Effector memory CD4-positive, alpha-beta T cell (primary cell): ENCODE data around the gene XNDC1N.
"Not testable (repeated sequence)": the region's sequence is repeated elsewhere in the genome, so short reads cannot be mapped to it uniquely, and the experiment has no call there.

Experiments
- DNase-seq, 3 donors: peaks; one replicate each; pipeline ENCODE4 v3.0.0-alpha.2; 2020
- H3K27ac ChIP-seq: 2 replicates; pipeline ENCODE4 v1.7.0; 2013; ENCODE audit warnings: mild to moderate bottlenecking, low read length, moderate library complexity; ENCODE audit not compliant: insufficient read depth, poor library complexity, severe bottlenecking
- H3K27me3 ChIP-seq: replicated peaks from 2 replicates; pipeline ENCODE4 v1.7.0; 2013; ENCODE audit warnings: mild to moderate bottlenecking, low read length; ENCODE audit not compliant: insufficient read depth, control insufficient read depth, poor library complexity, severe bottlenecking
- H3K36me3 ChIP-seq: 2 replicates; pipeline ENCODE4 v1.7.0; 2013; ENCODE audit warnings: mild to moderate bottlenecking, low read length, moderate library complexity; ENCODE audit not compliant: control insufficient read depth, insufficient read depth
- H3K4me1 ChIP-seq: 2 replicates; pipeline ENCODE4 v1.7.0; 2013; ENCODE audit warnings: low read length, mild to moderate bottlenecking; ENCODE audit not compliant: control insufficient read depth, insufficient read depth, poor library complexity, severe bottlenecking
- H3K4me3 ChIP-seq: 2 replicates; pipeline ENCODE4 v1.7.0; 2013; ENCODE audit warnings: low read length, low read depth, mild to moderate bottlenecking; ENCODE audit not compliant: insufficient read depth, poor library complexity, severe bottlenecking
- H3K9me3 ChIP-seq: 2 replicates; pipeline ENCODE4 v1.7.0; 2013; ENCODE audit warnings: mild to moderate bottlenecking, low read length, moderate library complexity; ENCODE audit not compliant: control insufficient read depth

The XNDC1N gene

GRCh38 chr11:71933141-71933933 lies 4.9 kb upstream of the XNDC1N start:
- DNase-seq = no peak

GRCh38 chr11:71931245-71931602 lies 2.8 kb upstream of the XNDC1N start:
- no peaks in the 10 kb centered on the region for H3K27me3 ChIP-seq
- H3K4me3 ChIP-seq = no peak overlapping the region
- H3K4me1 ChIP-seq = peaks cover 10% of the 10 kb centered on the region
- no peaks in the 10 kb centered on the region for H3K36me3 ChIP-seq
- H3K27ac ChIP-seq = no peak overlapping the region
- no peak for DNase-seq
- no peaks in the 10 kb centered on the region for H3K9me3 ChIP-seq

More at GRCh38 chr11:71933141-71933933, 4.9 kb upstream of the XNDC1N start:
- no peaks in the 10 kb centered on the region for H3K27me3 ChIP-seq
- H3K4me1 ChIP-seq = peaks cover 3% of the 10 kb centered on the region
- H3K9me3 ChIP-seq = no peaks in the 10 kb centered on the region
- no peak overlapping the region for H3K4me3 ChIP-seq
- no peaks in the 10 kb centered on the region for H3K36me3 ChIP-seq
- no peak overlapping the region for H3K27ac ChIP-seq

GRCh38 chr11:71930556-71931244 lies 2.3 kb upstream of the XNDC1N start:
- H3K4me1 ChIP-seq = peaks cover 10% of the 10 kb centered on the region
- no peaks in the 10 kb centered on the region for H3K36me3 ChIP-seq
- no peak overlapping the region for H3K4me3 ChIP-seq
- no peaks in the 10 kb centered on the region for H3K27me3 ChIP-seq
- no peak for DNase-seq
- no peaks in the 10 kb centered on the region for H3K9me3 ChIP-seq
- no peak overlapping the region for H3K27ac ChIP-seq

- Histone ChIP-seq H3K9me3 (no peaks in the 10 kb centered on the region), H3K36me3 (no peaks in the 10 kb centered on the region), H3K27ac (peak overlapping the region; percentile 30), H3K4me3 (peak overlapping the region; percentile 97), H3K27me3 (no peaks in the 10 kb centered on the region), H3K4me1 (peaks cover 10% of the 10 kb centered on the region)
- no peak for DNase-seq
Observed at GRCh38 chr11:71929491-71929890, 1.1 kb upstream of the XNDC1N start.

DNA sequence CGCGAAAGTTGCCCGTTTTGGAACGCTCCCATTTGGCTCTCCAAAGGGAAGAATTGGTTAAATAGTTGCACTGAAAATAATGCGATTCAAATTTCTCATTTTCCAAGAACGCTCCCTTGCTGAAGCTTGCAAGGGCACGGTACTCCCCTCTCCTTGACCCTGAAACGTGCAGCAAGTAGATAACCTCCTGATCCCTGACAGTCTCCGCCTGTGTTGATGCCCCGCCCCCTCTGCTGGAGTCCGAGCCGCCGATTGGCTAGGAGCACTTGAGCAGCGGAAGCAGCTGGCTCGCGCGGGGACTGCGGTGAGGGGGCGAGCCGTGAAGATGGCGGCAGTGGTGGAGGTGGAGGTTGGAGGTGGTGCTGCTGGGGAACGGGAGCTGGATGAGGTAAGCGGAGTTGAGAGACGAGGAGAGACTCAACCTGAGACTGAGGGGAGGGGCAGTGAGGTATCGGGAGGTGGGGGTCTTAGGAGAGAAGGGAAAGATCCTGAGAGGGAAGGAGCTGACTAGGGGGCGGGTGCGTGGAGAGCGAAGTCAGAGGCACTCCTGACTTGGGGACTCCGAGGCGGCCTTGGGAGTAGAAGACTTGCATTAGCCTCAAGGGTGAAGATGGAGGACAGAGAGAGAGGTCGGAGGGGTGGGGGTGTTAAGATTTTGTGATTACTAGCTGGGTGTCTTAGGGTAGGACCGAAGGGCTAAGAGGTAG lies 496 bp upstream of the XNDC1N start, which contains the start of gene RNF121:
RNF121 (plus strand) TSS at position 310 of the 707 bp plus-strand sequence; CDS start at position 326, 16 bp downstream.
- Histone ChIP-seq H3K4me1 (peaks cover 10% of the 10 kb centered on the region), H3K27me3 (no peaks in the 10 kb centered on the region), H3K4me3 (peak within 1 kb of the TSS; percentile 97), H3K9me3 (no peaks in the 10 kb centered on the region), H3K36me3 (no peaks in the 10 kb centered on the region), H3K27ac (peak within 1 kb of the TSS; percentile 83)
- peak; percentile 89 to 96 (median 95) for DNase-seq

GRCh38 chr11:71917646-71918140 lies 10.7 kb downstream of the XNDC1N start:
- Histone ChIP-seq H3K36me3 (peaks cover 23% of the 10 kb centered on the region), H3K27me3 (no peaks in the 10 kb centered on the region), H3K9me3 (no peaks in the 10 kb centered on the region), H3K27ac (no peak overlapping the region), H3K4me1 (no peaks in the 10 kb centered on the region), H3K4me3 (no peak overlapping the region)
- no peak for DNase-seq

GRCh38 chr11:71914617-71915189 lies 13.7 kb downstream of the XNDC1N start:
- no peak for DNase-seq
- no peak overlapping the region for H3K27ac ChIP-seq
- H3K4me1 ChIP-seq = no peaks in the 10 kb centered on the region
- H3K4me3 ChIP-seq = no peak overlapping the region
- no peaks in the 10 kb centered on the region for H3K27me3 ChIP-seq
- H3K36me3 ChIP-seq = peaks cover 26% of the 10 kb centered on the region
- no peaks in the 10 kb centered on the region for H3K9me3 ChIP-seq

DNA sequence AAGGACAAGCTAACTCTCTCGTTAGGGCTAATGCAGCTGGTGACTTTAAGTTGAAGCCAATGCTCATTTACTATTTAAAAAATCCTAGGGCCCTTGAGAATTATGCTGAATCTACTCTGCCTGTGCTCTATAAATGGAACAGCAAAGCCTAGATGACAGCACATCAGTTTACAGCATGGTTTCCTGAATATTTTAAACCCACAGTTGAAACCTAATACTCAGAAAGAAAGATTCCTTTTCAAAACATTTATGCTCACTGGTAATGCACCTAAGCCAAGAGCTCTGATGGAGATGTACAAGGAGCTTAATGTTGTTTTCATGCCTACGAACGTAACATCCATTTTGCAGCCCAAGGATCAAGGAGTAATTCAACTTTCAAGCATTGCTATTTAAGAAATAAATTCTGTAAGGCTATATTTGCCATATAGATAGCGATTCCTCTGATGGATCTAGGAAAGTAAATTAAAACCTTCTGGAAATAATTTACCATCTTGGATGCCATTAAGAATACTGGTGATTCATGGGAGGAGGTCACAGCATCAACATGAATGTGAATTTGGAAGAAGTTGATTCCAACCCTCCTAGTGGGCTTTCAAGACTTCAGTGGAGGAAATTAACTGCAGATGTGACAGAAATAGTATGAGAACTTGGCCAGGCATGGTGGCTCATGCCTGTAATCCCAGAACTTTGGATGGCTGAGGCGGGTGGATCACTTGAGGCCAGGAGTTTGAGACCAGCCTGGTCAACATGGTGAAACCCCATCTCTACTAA lies 14.5 kb downstream of the XNDC1N start:
- Histone ChIP-seq H3K27me3 (no peaks in the 10 kb centered on the region), H3K36me3 (peaks cover 26% of the 10 kb centered on the region), H3K27ac (no peak overlapping the region), H3K9me3 (no peaks in the 10 kb centered on the region), H3K4me3 (no peak overlapping the region), H3K4me1 (no peaks in the 10 kb centered on the region)
- DNase-seq = no peak

DNA sequence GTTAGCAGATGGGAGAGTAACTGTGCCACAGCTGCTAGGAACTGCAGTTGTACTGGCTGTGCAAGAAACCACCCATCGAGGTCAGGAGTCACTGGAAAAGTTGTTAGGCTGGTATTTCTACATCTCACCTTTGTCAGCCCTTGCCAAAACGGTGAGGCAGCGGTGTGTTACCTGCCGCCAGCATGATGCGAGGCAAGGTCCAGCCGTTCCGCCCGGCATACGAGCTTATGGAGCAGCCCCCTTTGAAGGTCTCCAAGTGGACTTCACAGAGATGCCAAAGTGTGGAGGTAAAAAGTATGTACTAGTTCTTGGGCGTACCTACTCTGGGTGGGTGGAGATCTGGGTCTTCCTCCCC lies 16.4 kb downstream of the XNDC1N start:
- not testable (repeated sequence) for H3K9me3 ChIP-seq, H3K27ac ChIP-seq, H3K4me1 ChIP-seq, H3K27me3 ChIP-seq, DNase-seq, H3K4me3 ChIP-seq
- H3K36me3 ChIP-seq = peaks cover 31% of the 10 kb centered on the region
